HCT116 (cell line): ENCODE results near the gene STX1B. TPM values are rescaled to one million over a fixed set of nuclear protein-coding genes. Genes with fewer than 3 reads are reported as not detected.

Source experiments
- ATAC-seq: fragments of 200-7000 bp; cut with Tn5 transposase; 2 replicates; pipeline ENCODE4 v1.9.1; 2020; ENCODE audit warnings: mild to moderate bottlenecking, moderate library complexity
- BruUV-seq: library from RNA; stranded (reverse); fragments of 400-500 nt; replicated peaks from 2 replicates; lab custom pipeline; 2021; lab: Mats Ljungman, UMichigan
- CTCF ChIA-PET: fragments of 300-600 bp; sonication (Branson Sonifier 250); formaldehyde crosslinking; loops from one replicate; lab custom pipeline; 2021; ENCODE audit warnings: antibody characterized with exemption; lab: Charles Lee
- POLR2A ChIA-PET: fragments of 300-600, 350-600 bp; sonication (Branson Sonifier 250); formaldehyde crosslinking; loops from one replicate; lab custom pipeline; 2021; ENCODE audit warnings: antibody characterized with exemption; lab: Charles Lee
- RAD21 ChIA-PET, 2 experiments: fragments of 300-600 bp; sonication (Branson Sonifier 250); formaldehyde crosslinking; loops; one replicate each; lab custom pipeline; 2023; ENCODE audit warnings: low total read pairs in 2 of 2; ENCODE audit not compliant: uncharacterized antibody in 2 of 2, unreplicated experiment in 2 of 2, low non-redundant PET in 1 of 2; lab: Charles Lee
- DNase-seq: peaks from one replicate; pipeline ENCODE4 v3.0.0-alpha.2; 2010; ENCODE audit warnings: low read depth, low spot score
- H2AFZ ChIP-seq: fragments of 200-600 bp; shearing (Covaris generic), sonication (generic); 2 replicates; pipeline ENCODE4 v1.6.1; 2017; ENCODE audit warnings: low read depth, mixed run types, mixed read lengths, antibody characterized with exemption, low read length; ENCODE audit not compliant: poor library complexity, severe bottlenecking
- H3K27ac ChIP-seq: 2 replicates; pipeline ENCODE4 v1.5.1; 2012; ENCODE audit warnings: low read depth, low read length
- H3K27me3 ChIP-seq: fragments of 200-600 bp; sonication (generic); 2 replicates; pipeline ENCODE4 v1.6.1; 2016; ENCODE audit warnings: mixed run types, low read length, mixed read lengths; ENCODE audit not compliant: insufficient read depth
- H3K36me3 ChIP-seq, 2 experiments: fragments of 200-500 bp in 1 of 2; fragments of 200-600 bp in 1 of 2; sonication (Bioruptor generic) in 1 of 2; sonication (generic) in 1 of 2; 2 replicates each; pipeline versions ENCODE4 v1.5.1 to v1.6.1; 2014 to 2016; ENCODE audit warnings: low read length in 2 of 2, inconsistent platforms in 1 of 2, mixed read lengths in 1 of 2, mixed run types in 1 of 2; ENCODE audit not compliant: insufficient read depth in 2 of 2, control insufficient read depth in 1 of 2
- H3K4me1 ChIP-seq, 2 experiments: fragments of 200-600 bp in 1 of 2; sonication (generic) in 1 of 2; 2 replicates each; pipeline versions ENCODE4 v1.5.1 to v1.6.1; 2012 to 2017; ENCODE audit warnings: low read length in 2 of 2, inconsistent platforms in 1 of 2, mild to moderate bottlenecking in 1 of 2, mixed read lengths in 1 of 2, mixed run types in 1 of 2, moderate library complexity in 1 of 2; ENCODE audit not compliant: insufficient read depth in 2 of 2, control insufficient read depth in 1 of 2
- H3K4me2 ChIP-seq: fragments of 200-600 bp; sonication (generic); 2 replicates; pipeline ENCODE4 v1.6.1; 2017; ENCODE audit warnings: mixed run types, low read length, mixed read lengths
- H3K4me3 ChIP-seq, 2 experiments: fragments of 200-600 bp in 1 of 2; sonication (generic) in 1 of 2; replicated peaks in 1 of 2; 2 replicates each; pipeline ENCODE4 v1.5.1; 2011 to 2016; ENCODE audit warnings: low read length in 2 of 2, control low read depth in 1 of 2, low read depth in 1 of 2, mild to moderate bottlenecking in 1 of 2, mixed read lengths in 1 of 2, mixed run types in 1 of 2
- H3K79me2 ChIP-seq: fragments of 200-600 bp; sonication (generic); 2 replicates; pipeline ENCODE4 v1.6.1; 2017; ENCODE audit warnings: mild to moderate bottlenecking, mixed run types, low read length, moderate library complexity, mixed read lengths; ENCODE audit not compliant: insufficient read depth
- H3K9ac ChIP-seq: fragments of 200-600 bp; sonication (generic); 2 replicates; pipeline ENCODE4 v1.6.1; 2016; ENCODE audit warnings: low read length, mixed read lengths
- H3K9me2 ChIP-seq: fragments of 200-600 bp; sonication (generic), shearing (Covaris generic); 2 replicates; pipeline ENCODE4 v1.6.1; 2017; ENCODE audit warnings: mixed run types, mild to moderate bottlenecking, moderate library complexity; ENCODE audit not compliant: insufficient read depth
- H3K9me3 ChIP-seq, 2 experiments: fragments of 200-500 bp in 1 of 2; fragments of 200-600 bp in 1 of 2; sonication (Bioruptor generic) in 1 of 2; sonication (generic) in 1 of 2; 2 replicates each; pipeline ENCODE4 v1.6.1; 2014 to 2017; ENCODE audit warnings: low read length in 2 of 2, mixed read lengths in 2 of 2, inconsistent platforms in 1 of 2, low read depth in 1 of 2, mild to moderate bottlenecking in 1 of 2, mixed run types in 1 of 2, moderate library complexity in 1 of 2; ENCODE audit not compliant: control insufficient read depth in 1 of 2, insufficient read depth in 1 of 2
- H4K20me1 ChIP-seq: fragments of 200-600 bp; sonication (generic), shearing (Covaris generic); 2 replicates; pipeline ENCODE4 v1.6.1; 2017; ENCODE audit warnings: mixed run types, mild to moderate bottlenecking, moderate library complexity; ENCODE audit not compliant: insufficient read depth
- EGR1 ChIP-seq: IDR thresholded peaks from 2 replicates; pipeline ENCODE4 v1.6.1; 2012; ENCODE audit warnings: low read depth
- ELF1 ChIP-seq: IDR thresholded peaks from 2 replicates; pipeline ENCODE4 v1.6.1; 2012; ENCODE audit warnings: low read depth, borderline replicate concordance
- EZH2phosphoT487 ChIP-seq: fragments of 200-600 bp; IDR thresholded peaks from 2 replicates; pipeline ENCODE4 v1.6.1; 2018; ENCODE audit warnings: antibody characterized with exemption, borderline replicate concordance
- MAX ChIP-seq: IDR thresholded peaks from 2 replicates; pipeline ENCODE4 v1.6.1; 2012
- POLR2A ChIP-seq: IDR thresholded peaks from 2 replicates; pipeline ENCODE4 v1.7.0; 2011; ENCODE audit warnings: borderline replicate concordance; ENCODE audit not compliant: insufficient read depth, insufficient read length; ENCODE audit errors: extremely low read depth
- POLR2AphosphoS5 ChIP-seq: IDR thresholded peaks from 2 replicates; pipeline ENCODE4 v1.6.1; 2011; ENCODE audit warnings: mild to moderate bottlenecking, low read depth, low read length, moderate library complexity
- REST ChIP-seq: IDR thresholded peaks from 2 replicates; pipeline ENCODE4 v1.6.1; 2012; ENCODE audit warnings: low read depth
- SRF ChIP-seq: IDR thresholded peaks from 2 replicates; pipeline ENCODE4 v1.6.1; 2012; ENCODE audit warnings: low read depth
- TCF7L2 ChIP-seq: IDR thresholded peaks from 2 replicates; pipeline ENCODE4 v1.7.0; 2011; ENCODE audit warnings: borderline replicate concordance, inconsistent platforms; ENCODE audit not compliant: insufficient read depth, insufficient read length; ENCODE audit errors: extremely low read depth
- YY1 ChIP-seq: IDR thresholded peaks from 2 replicates; pipeline ENCODE4 v1.6.1; 2011; ENCODE audit warnings: low read length, low read depth, moderate library complexity, mild to moderate bottlenecking; ENCODE audit not compliant: insufficient replicate concordance; ENCODE audit errors: extremely low read depth
- ZBTB33 ChIP-seq: IDR thresholded peaks from 2 replicates; pipeline ENCODE4 v1.6.1; 2011; ENCODE audit warnings: mild to moderate bottlenecking, low read length, moderate library complexity; ENCODE audit not compliant: insufficient replicate concordance; ENCODE audit errors: extremely low read depth
- ZFX ChIP-seq: fragments of 450-650 bp; IDR thresholded peaks from 2 replicates; pipeline ENCODE4 v1.6.1; 2017
- intact Hi-C: fragments of 100-400 bp; cut with micrococcal nuclease; formaldehyde crosslinking; loops from 2 replicates; pipeline ENCODE4 v1.10.0; 2022
- total RNA-seq: library from RNA; stranded (reverse); gene quantifications from one replicate; pipeline ENCODE4 v1.2.1, GENCODE V29; 2021; ENCODE audit not compliant: unreplicated experiment

The STX1B gene
- total RNA-seq, 1 experiment from 2014 or later = 1.6 TPM

GRCh38 chr16:31004658-31005057, 5.8 kb downstream of the STX1B start (continued):
- no peak for TF ChIP-seq YY1
- no peak for TF ChIP-seq ELF1

- no peak overlapping the region for H3K4me3 ChIP-seq
- H3K9me2 ChIP-seq = no peaks in the 10 kb centered on the region
- ChIA-PET CTCF (interaction anchor here (1.0 kb wide), 1 partner anchor 19 kb away, joined by 3 read pairs; the partner anchor contains the start of gene HSD3B7), RAD21 (no interaction called here), POLR2A (no interaction called here)
- H3K9me3 ChIP-seq = no peaks in the 10 kb centered on the region
- H3K36me3 ChIP-seq = no peaks in the 10 kb centered on the region
- no peak overlapping the region for H3K9ac ChIP-seq
- intact Hi-C loops = no loop called here
- no peaks in the 10 kb centered on the region for H3K27me3 ChIP-seq
- DNase-seq = no peak
- H3K4me1 ChIP-seq = peaks cover 6 to 19% of the 10 kb centered on the region in 2 experiments; a peak in 3 of 4 replicates
- TF ChIP-seq ZBTB33 (no peak), POLR2A (no peak), ELF1 (no peak), YY1 (no peak)
- H4K20me1 ChIP-seq = no peaks in the 10 kb centered on the region
- no TSS peak for BruUV-seq
- no peak for ATAC-seq
- H2AFZ ChIP-seq = no peak overlapping the region
- no peak overlapping the region for H3K4me2 ChIP-seq
- no peaks in the 10 kb centered on the region for H3K79me2 ChIP-seq
- H3K27ac ChIP-seq = no peak overlapping the region
Observed at GRCh38 chr16:31003744-31004143, 6.7 kb downstream of the STX1B start.

GRCh38 chr16:31002862-31003341, 7.5 kb downstream of the STX1B start:
- H3K4me1 ChIP-seq = peaks cover 14 to 22% of the 10 kb centered on the region in 2 experiments
- no peaks in the 10 kb centered on the region for H3K9me2 ChIP-seq
- ATAC-seq = no peak
- no peak overlapping the region for H3K4me2 ChIP-seq
- no peaks in the 10 kb centered on the region for H3K27me3 ChIP-seq
- H3K9ac ChIP-seq = no peak overlapping the region
- no peak overlapping the region for H2AFZ ChIP-seq
- H3K4me3 ChIP-seq = no peak overlapping the region
- no peaks in the 10 kb centered on the region for H3K36me3 ChIP-seq
- no peak for DNase-seq
- ChIA-PET RAD21 (no interaction called here), POLR2A (no interaction called here), CTCF (no interaction called here)
- intact Hi-C loops = no loop called here
- H3K79me2 ChIP-seq = no peaks in the 10 kb centered on the region
- no TSS peak for BruUV-seq
- no peak overlapping the region for H3K27ac ChIP-seq
- H4K20me1 ChIP-seq = no peaks in the 10 kb centered on the region
- H3K9me3 ChIP-seq = no peaks in the 10 kb centered on the region
- TF ChIP-seq EGR1 (no peak), EZH2phosphoT487 (no peak), TCF7L2 (no peak), YY1 (no peak), MAX (no peak), POLR2A (no peak), ZFX (no peak), REST (no peak), SRF (no peak), ELF1 (no peak), POLR2AphosphoS5 (no peak)
